ENCODE results near the gene TFEC.

GRCh38 chr7:116075351-116076145 lies 45.0 kb upstream of the TFEC start:
- TF ChIP-seq POLR2AphosphoS5 (IDR thresholded peaks at IDR 0.05; ENCODE audit: low read depth, low read length) (no peak), EGR1 (IDR thresholded peaks at IDR 0.05; ENCODE audit: low read depth) (no peak), SIN3A (IDR thresholded peaks at IDR 0.05; ENCODE audit: low read depth) (no peak), EZH2 (IDR thresholded peaks at IDR 0.05) (no peak), MAX (IDR thresholded peaks at IDR 0.05) (no peak), RAD21 (IDR thresholded peaks at IDR 0.05; ENCODE audit: low read depth) (no peak), ZNF274 (IDR thresholded peaks at IDR 0.05; ENCODE audit: low read depth, low read length) (no peak), ZFX (IDR thresholded peaks at IDR 0.05) (no peak), POLR2A (IDR thresholded peaks at IDR 0.05; ENCODE audit: borderline replicate concordance, extremely low read depth, insufficient read depth, insufficient read length) (no peak), EZH2phosphoT487 (IDR thresholded peaks at IDR 0.05; ENCODE audit: borderline replicate concordance) (no peak)
- TF ChIP-seq, protein P1, sequence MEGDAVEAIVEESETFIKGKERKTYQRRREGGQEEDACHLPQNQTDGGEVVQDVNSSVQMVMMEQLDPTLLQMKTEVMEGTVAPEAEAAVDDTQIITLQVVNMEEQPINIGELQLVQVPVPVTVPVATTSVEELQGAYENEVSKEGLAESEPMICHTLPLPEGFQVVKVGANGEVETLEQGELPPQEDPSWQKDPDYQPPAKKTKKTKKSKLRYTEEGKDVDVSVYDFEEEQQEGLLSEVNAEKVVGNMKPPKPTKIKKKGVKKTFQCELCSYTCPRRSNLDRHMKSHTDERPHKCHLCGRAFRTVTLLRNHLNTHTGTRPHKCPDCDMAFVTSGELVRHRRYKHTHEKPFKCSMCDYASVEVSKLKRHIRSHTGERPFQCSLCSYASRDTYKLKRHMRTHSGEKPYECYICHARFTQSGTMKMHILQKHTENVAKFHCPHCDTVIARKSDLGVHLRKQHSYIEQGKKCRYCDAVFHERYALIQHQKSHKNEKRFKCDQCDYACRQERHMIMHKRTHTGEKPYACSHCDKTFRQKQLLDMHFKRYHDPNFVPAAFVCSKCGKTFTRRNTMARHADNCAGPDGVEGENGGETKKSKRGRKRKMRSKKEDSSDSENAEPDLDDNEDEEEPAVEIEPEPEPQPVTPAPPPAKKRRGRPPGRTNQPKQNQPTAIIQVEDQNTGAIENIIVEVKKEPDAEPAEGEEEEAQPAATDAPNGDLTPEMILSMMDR (IDR thresholded peaks at IDR 0.05 in 2 of 3, conservative IDR thresholded peaks at IDR 0.05 in 1 of 3; ENCODE audit: borderline replicate concordance in 1 of 3, insufficient read depth in 1 of 3, low read depth in 2 of 3, low read length in 2 of 3) = no peak

All from HCT116 (cell line).